HG03066 (cell line): Measurements from ENCODE around the gene PINK1.

Experiments
- ATAC-seq: cut with Tn5 transposase; IDR thresholded peaks from one replicate; pipeline ENCODE4 v1.9.1; 2021; ENCODE audit warnings: low read depth; ENCODE audit not compliant: unreplicated experiment

The PINK1 gene

GRCh38 chr1:20700636-20701215 lies 67.5 kb downstream of the PINK1 start:
- no peak for ATAC-seq
